ENCODE data around the gene TTC7B. TPM values are rescaled to one million over a fixed set of nuclear protein-coding genes. Genes with fewer than 3 reads are reported as not detected.

Gene TTC7B
- total and polyA plus RNA-seq, 2 donors (not counting 1 experiment from before 2014, with no cell fraction given), result 0.36 to 3.2 TPM

GRCh38 chr14:90556012-90556477, 260.2 kb downstream of the TTC7B start:
- no peak overlapping the region for H3K27ac ChIP-seq (ENCODE audit: low read length in 2 of 2)
- no peaks in the 10 kb centered on the region for H3K36me3 ChIP-seq (replicated peaks in 1 of 2; ENCODE audit: control extremely low read depth in 1 of 2, control insufficient read depth in 1 of 2, extremely low read depth in 1 of 2, insufficient read depth in 2 of 2, low read length in 1 of 2)
- ChIA-PET POLR2A (no interaction called here), CTCF (no interaction called here)
- no peaks in the 10 kb centered on the region for H4K20me1 ChIP-seq (ENCODE audit: control insufficient read depth, insufficient read depth, low read length, poor library complexity, severe bottlenecking)
- H3K27ac Mint-ChIP-seq, result no peak overlapping the region
- H3K4me1 Mint-ChIP-seq, result no peaks in the 10 kb centered on the region
- intact Hi-C loops (cut with micrococcal nuclease), result loop anchor here (10.0 kb wide), 1 partner anchor 441 kb away; no protein-coding TSS in a partner anchor
- no peaks in the 10 kb centered on the region for H3K27me3 Mint-ChIP-seq
- no peaks in the 10 kb centered on the region for H3K79me2 ChIP-seq (ENCODE audit: control insufficient read depth, insufficient read depth, low read length)
- H3K9me3 Mint-ChIP-seq (ENCODE audit: insufficient read depth), result no peaks in the 10 kb centered on the region
- no peak overlapping the region for H2AFZ ChIP-seq (ENCODE audit: insufficient read depth, low read depth, low read length, poor library complexity, severe bottlenecking)
- no peak overlapping the region for H3K4me2 ChIP-seq (replicated peaks; ENCODE audit: low read depth, low read length, poor library complexity, severe bottlenecking)
- H3K4me1 ChIP-seq (ENCODE audit: control insufficient read depth in 2 of 2, insufficient read depth in 2 of 2, low read length in 2 of 2), result no peaks in the 10 kb centered on the region
- TF ChIP-seq EZH2 (IDR thresholded peaks at IDR 0.05; ENCODE audit: borderline replicate concordance, insufficient read depth, low read depth, low read length, poor library complexity, severe bottlenecking), result no peak
- H3K9me3 ChIP-seq (ENCODE audit: control extremely low read depth in 1 of 3, control insufficient read depth in 2 of 3, insufficient read depth in 1 of 3, low read length in 2 of 3), result peaks cover 0 to 3% (median 0%) of the 10 kb centered on the region in 3 donors
- no peak overlapping the region for H3K9ac ChIP-seq (ENCODE audit: low read length)
- WGBS (ENCODE audit: insufficient coverage), result 85% methylated on average over 13 of the region's 17 CpGs
- no peak overlapping the region for H3K4me3 Mint-ChIP-seq
- DNase-seq, result no peak
- H3K27me3 ChIP-seq (replicated peaks in 1 of 4; ENCODE audit: control extremely low read depth in 1 of 4, control insufficient read depth in 3 of 4, insufficient read depth in 4 of 4, low read length in 3 of 4), result no peaks in the 10 kb centered on the region
- ATAC-seq (ENCODE audit: low read depth), result no peak
- no peak overlapping the region for H3K4me3 ChIP-seq (ENCODE audit: control extremely low read depth in 1 of 5, extremely low read depth in 1 of 5, insufficient read depth in 1 of 5, low read depth in 2 of 5, low read length in 4 of 5)

GRCh38 chr14:90555126-90556011, 260.9 kb downstream of the TTC7B start:
- H3K9me3 ChIP-seq (ENCODE audit: control extremely low read depth in 1 of 3, control insufficient read depth in 2 of 3, insufficient read depth in 1 of 3, low read length in 2 of 3), result peaks cover 0 to 8% (median 0%) of the 10 kb centered on the region in 3 donors
- no peak overlapping the region for H3K27ac ChIP-seq (ENCODE audit: low read length in 2 of 2)
- TF ChIP-seq CTCF (IDR thresholded peaks at IDR 0.05) (no peak), EZH2 (IDR thresholded peaks at IDR 0.05; ENCODE audit: borderline replicate concordance, insufficient read depth, low read depth, low read length, poor library complexity, severe bottlenecking) (no peak)
- CTCF ChIA-PET, result no interaction called here
- POLR2A ChIA-PET, result no interaction called here
- H3K4me3 ChIP-seq (ENCODE audit: control extremely low read depth in 1 of 5, extremely low read depth in 1 of 5, insufficient read depth in 1 of 5, low read depth in 2 of 5, low read length in 4 of 5), result no peak overlapping the region
- H3K27me3 ChIP-seq (replicated peaks in 1 of 4; ENCODE audit: control extremely low read depth in 1 of 4, control insufficient read depth in 3 of 4, insufficient read depth in 4 of 4, low read length in 3 of 4), result no peaks in the 10 kb centered on the region
- H4K20me1 ChIP-seq (ENCODE audit: control insufficient read depth, insufficient read depth, low read length, poor library complexity, severe bottlenecking), result no peaks in the 10 kb centered on the region
- H3K36me3 ChIP-seq (replicated peaks in 1 of 2; ENCODE audit: control extremely low read depth in 1 of 2, control insufficient read depth in 1 of 2, extremely low read depth in 1 of 2, insufficient read depth in 2 of 2, low read length in 1 of 2), result no peaks in the 10 kb centered on the region
- DNase-seq (no peak), ATAC-seq (ENCODE audit: low read depth) (no peak)
- no peak overlapping the region for H3K9ac ChIP-seq (ENCODE audit: low read length)
- no peak overlapping the region for H2AFZ ChIP-seq (ENCODE audit: insufficient read depth, low read depth, low read length, poor library complexity, severe bottlenecking)
- 93% methylated on average over 19 of the region's 21 CpGs for WGBS (ENCODE audit: insufficient coverage)
- no peaks in the 10 kb centered on the region for H3K79me2 ChIP-seq (ENCODE audit: control insufficient read depth, insufficient read depth, low read length)
- no peaks in the 10 kb centered on the region for H3K27me3 Mint-ChIP-seq
- H3K9me3 Mint-ChIP-seq (ENCODE audit: insufficient read depth), result no peaks in the 10 kb centered on the region
- H3K4me2 ChIP-seq (replicated peaks; ENCODE audit: low read depth, low read length, poor library complexity, severe bottlenecking), result no peak overlapping the region
- H3K4me1 Mint-ChIP-seq, result no peaks in the 10 kb centered on the region
- no peaks in the 10 kb centered on the region for H3K4me1 ChIP-seq (ENCODE audit: control insufficient read depth in 2 of 2, insufficient read depth in 2 of 2, low read length in 2 of 2)
- H3K27ac Mint-ChIP-seq, result no peak overlapping the region
- intact Hi-C loops (cut with micrococcal nuclease), result loop anchor here (10.0 kb wide), 1 partner anchor 441 kb away; no protein-coding TSS in a partner anchor
- no peak overlapping the region for H3K4me3 Mint-ChIP-seq
